Natural killer cell (primary cell): ENCODE results near the gene KIF26A. TPM values are rescaled to one million over a fixed set of nuclear protein-coding genes. Genes with fewer than 3 reads are reported as not detected.
"Not testable (repeated sequence)": the region's sequence is repeated elsewhere in the genome, so short reads cannot be mapped to it uniquely, and the experiment has no call there.

Experiments
- ATAC-seq, 3 donors: fragments of 150-1000 bp in 2 of 3; fragments of 200-7000 bp in 1 of 3; cut with Tn5 transposase; 1 replicate in 1 of 3; 2 replicates in 2 of 3; pipeline ENCODE4 v1.10.0; 2021; ENCODE audit warnings: mild to moderate bottlenecking in 2 of 3, moderate library complexity in 2 of 3
- DNase-seq, 2 donors: peaks; one replicate each; pipeline versions ENCODE4 v3.0.0 to v3.0.0-alpha.2; 2013 to 2021; ENCODE audit warnings: mixed read lengths in 1 of 2
- H3K27ac ChIP-seq: one replicate; pipeline ENCODE4 v1.5.1; 2013; ENCODE audit warnings: mild to moderate bottlenecking, low read length
- H3K27me3 ChIP-seq: one replicate; pipeline ENCODE4 v1.6.1; 2013; ENCODE audit warnings: low read length; ENCODE audit not compliant: control insufficient read depth, insufficient read depth
- H3K36me3 ChIP-seq: one replicate; pipeline ENCODE4 v1.6.1; 2013; ENCODE audit warnings: low read length; ENCODE audit not compliant: control insufficient read depth, insufficient read depth
- H3K4me1 ChIP-seq: one replicate; pipeline ENCODE4 v1.6.1; 2013; ENCODE audit warnings: low read length; ENCODE audit not compliant: control insufficient read depth, insufficient read depth
- H3K4me3 ChIP-seq: one replicate; pipeline ENCODE4 v1.5.1; 2013; ENCODE audit warnings: low read length
- H3K9me3 ChIP-seq: one replicate; pipeline ENCODE4 v1.6.1; 2013; ENCODE audit warnings: low read length; ENCODE audit not compliant: control insufficient read depth, insufficient read depth
- H3K27ac Mint-ChIP-seq, 2 donors: one replicate each; pipeline ENCODE4 v1.8.0; 2022; ENCODE audit warnings: mild to moderate bottlenecking in 2 of 2, mixed read lengths in 2 of 2, moderate library complexity in 1 of 2
- H3K27me3 Mint-ChIP-seq, 2 donors: one replicate each; pipeline ENCODE4 v1.8.0; 2022; ENCODE audit warnings: low read depth in 2 of 2, mixed read lengths in 2 of 2
- H3K36me3 Mint-ChIP-seq: one replicate; pipeline ENCODE4 v1.8.0; 2022; ENCODE audit warnings: mixed read lengths
- H3K4me1 Mint-ChIP-seq, 2 donors: one replicate each; pipeline ENCODE4 v1.8.0; 2022; ENCODE audit warnings: mixed read lengths in 2 of 2
- H3K4me3 Mint-ChIP-seq: one replicate; pipeline ENCODE4 v1.8.0; 2022; ENCODE audit warnings: mild to moderate bottlenecking, moderate library complexity, mixed read lengths
- H3K9me3 Mint-ChIP-seq, 2 donors: one replicate each; pipeline ENCODE4 v1.8.0; 2022; ENCODE audit warnings: mixed read lengths in 2 of 2
- CTCF ChIP-seq: fragments of 200-600 bp; IDR thresholded peaks from one replicate; pipeline ENCODE4 v1.8.0; 2022; ENCODE audit warnings: antibody characterized with exemption
- WGBS: methylation state at CpG from one replicate; pipeline ENCODE4 v1.1.7; 2013; ENCODE audit warnings: missing lambda C conversion rate; ENCODE audit not compliant: insufficient coverage; 5-methylcytosine and 5-hydroxymethylcytosine counted together
- intact Hi-C: fragments of 100-400 bp; cut with micrococcal nuclease; formaldehyde crosslinking; loops from one replicate; pipeline ENCODE4 v1.14.2; 2022
- total RNA-seq, 4 donors: library from RNA; stranded (reverse); fragments of 120-200 nt in 1 of 4; gene quantifications; one replicate each; pipeline versions ENCODE4 v1.2.3 to v1.2.4, GENCODE V29; 2013 to 2022

Gene KIF26A
- total RNA-seq, 3 donors from 2014 or later (not counting 1 experiment from before 2014, with no cell fraction given), result not detected

DNA sequence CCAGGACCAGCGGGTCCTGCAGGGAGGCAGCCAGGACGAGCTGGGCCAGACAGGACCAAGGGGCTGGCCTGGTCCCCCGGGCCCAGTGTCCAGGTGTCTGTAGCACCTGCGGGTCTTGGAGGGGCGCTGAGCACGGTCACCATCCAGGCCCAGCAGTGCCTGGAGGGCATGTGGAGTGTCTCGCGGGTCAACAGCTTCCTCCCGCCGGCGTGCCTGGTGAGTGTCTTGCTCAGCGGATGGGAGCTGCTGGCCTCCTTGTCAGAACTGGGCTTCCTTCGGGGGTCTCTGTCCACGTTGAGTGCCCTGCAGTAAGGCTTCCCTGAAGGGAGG lies 13.8 kb downstream of the KIF26A start:
- no peaks in the 10 kb centered on the region for H3K36me3 Mint-ChIP-seq
- Histone ChIP-seq H3K27ac (no peak overlapping the region), H3K36me3 (no peaks in the 10 kb centered on the region), H3K4me1 (no peaks in the 10 kb centered on the region), H3K27me3 (no peaks in the 10 kb centered on the region), H3K9me3 (no peaks in the 10 kb centered on the region), H3K4me3 (no peak overlapping the region)
- DNase-seq (no peak), ATAC-seq (no peak)
- intact Hi-C loops, result no loop called here
- H3K9me3 Mint-ChIP-seq, result no peaks in the 10 kb centered on the region
- TF ChIP-seq CTCF, result no peak
- H3K4me3 Mint-ChIP-seq, result no peak overlapping the region
- no peaks in the 10 kb centered on the region for H3K4me1 Mint-ChIP-seq
- no peaks in the 10 kb centered on the region for H3K27me3 Mint-ChIP-seq
- no peak overlapping the region for H3K27ac Mint-ChIP-seq
- 92% methylated on average over 14 of the region's 14 CpGs for WGBS

DNA sequence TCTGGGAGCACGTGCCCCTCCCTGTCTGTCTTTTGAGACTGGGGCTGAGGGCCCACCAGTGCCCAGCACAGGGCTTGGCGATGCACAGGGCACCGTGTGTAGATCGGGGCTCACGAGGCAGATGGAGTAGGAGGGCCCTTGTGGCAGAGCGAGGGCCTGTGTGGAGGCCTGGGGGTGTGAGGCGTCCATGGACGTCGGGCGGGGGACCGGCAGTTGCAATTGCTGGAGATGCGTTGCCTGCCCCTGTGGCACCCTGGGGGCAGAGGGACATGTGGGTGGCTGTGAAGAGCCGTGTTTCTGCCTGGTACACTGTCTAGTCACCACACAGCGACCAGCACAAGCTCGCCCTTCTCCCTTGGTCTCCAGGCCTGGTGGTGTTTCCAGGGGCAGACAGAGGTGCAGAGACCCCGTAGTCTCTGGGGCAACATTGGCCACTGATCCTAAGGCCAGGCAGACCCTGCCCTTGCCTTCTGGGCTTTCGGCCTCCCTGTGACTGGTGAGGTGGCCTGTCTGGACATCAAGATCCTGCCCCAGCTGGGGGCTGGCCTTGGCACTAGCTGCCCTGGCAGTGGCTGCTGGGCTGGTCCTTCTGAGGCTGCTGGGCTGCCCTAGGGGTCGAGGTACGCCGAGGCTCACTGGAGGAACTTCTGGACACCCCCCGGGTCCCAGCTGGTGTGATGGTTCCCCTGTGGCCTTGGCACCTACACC lies 14.5 kb downstream of the KIF26A start:
- WGBS, result 89% methylated on average over 21 of the region's 21 CpGs
- Mint-ChIP-seq H3K9me3 (no peaks in the 10 kb centered on the region), H3K4me1 (no peaks in the 10 kb centered on the region), H3K27me3 (no peaks in the 10 kb centered on the region), H3K4me3 (no peak overlapping the region), H3K27ac (no peak overlapping the region), H3K36me3 (no peaks in the 10 kb centered on the region)
- H3K4me1 ChIP-seq, result no peaks in the 10 kb centered on the region
- ATAC-seq (no peak), DNase-seq (no peak)
- no peak overlapping the region for H3K4me3 ChIP-seq
- H3K27ac ChIP-seq, result no peak overlapping the region
- intact Hi-C loops, result no loop called here
- no peaks in the 10 kb centered on the region for H3K27me3 ChIP-seq
- no peaks in the 10 kb centered on the region for H3K9me3 ChIP-seq
- H3K36me3 ChIP-seq, result no peaks in the 10 kb centered on the region
- no peak for TF ChIP-seq CTCF

GRCh38 chr14:104153394-104153755 lies 15.0 kb downstream of the KIF26A start:
- H3K9me3 ChIP-seq, H3K9me3 Mint-ChIP-seq, H3K27me3 Mint-ChIP-seq, H3K27ac Mint-ChIP-seq, ATAC-seq, H3K36me3 ChIP-seq, intact Hi-C loops, H3K4me3 Mint-ChIP-seq, H3K27ac ChIP-seq, H3K4me1 ChIP-seq, H3K27me3 ChIP-seq, DNase-seq, H3K4me3 ChIP-seq, H3K4me1 Mint-ChIP-seq, H3K36me3 Mint-ChIP-seq: not testable (repeated sequence)
- WGBS, result 49% methylated on average over 6 of the region's 7 CpGs

DNA sequence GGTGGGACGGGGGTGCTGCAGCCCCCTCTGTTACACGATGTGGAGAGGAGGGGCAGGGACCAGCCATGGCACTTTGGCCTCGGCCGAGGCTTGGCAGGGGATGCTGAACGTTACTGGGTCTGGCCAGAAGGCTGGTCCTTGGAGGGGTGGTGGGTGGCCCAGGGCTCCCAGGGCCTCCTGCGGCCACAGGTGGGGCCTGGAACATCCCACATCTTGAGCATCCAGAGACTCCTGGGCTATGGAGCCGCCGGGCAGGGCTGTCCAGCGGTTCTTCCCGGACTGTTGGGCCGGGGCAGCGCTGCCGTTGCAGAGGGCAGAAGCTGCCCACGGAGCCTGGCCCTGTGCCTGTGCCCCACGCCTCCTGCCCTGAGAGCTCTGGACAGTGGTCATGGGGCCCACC lies 15.9 kb downstream of the KIF26A start:
- Histone ChIP-seq H3K9me3 (no peaks in the 10 kb centered on the region), H3K4me1 (no peaks in the 10 kb centered on the region), H3K36me3 (no peaks in the 10 kb centered on the region), H3K27ac (no peak overlapping the region), H3K4me3 (no peak overlapping the region), H3K27me3 (no peaks in the 10 kb centered on the region)
- DNase-seq (no peak), ATAC-seq (no peak)
- Mint-ChIP-seq H3K4me1 (no peaks in the 10 kb centered on the region), H3K27me3 (no peaks in the 10 kb centered on the region), H3K27ac (no peak overlapping the region), H3K36me3 (no peaks in the 10 kb centered on the region), H3K9me3 (no peaks in the 10 kb centered on the region), H3K4me3 (no peak overlapping the region)
- 85% methylated on average over 15 of the region's 15 CpGs for WGBS
- intact Hi-C loops, result no loop called here
- TF ChIP-seq CTCF, result no peak
